IPS-18a (cell line): ENCODE data around the gene APLP2.
A peak's percentile ranks its signal among the peaks of the same experiment; 100 is the strongest.
"Not testable (repeated sequence)": the region's sequence is repeated elsewhere in the genome, so short reads cannot be mapped to it uniquely, and the experiment has no call there.

ENCODE experiments used
- H3K27ac ChIP-seq: one replicate; pipeline ENCODE4 v1.5.1; 2013; ENCODE audit warnings: low read length
- H3K27me3 ChIP-seq: one replicate; pipeline ENCODE4 v1.6.1; 2013; ENCODE audit warnings: mild to moderate bottlenecking, low read length; ENCODE audit not compliant: control insufficient read depth, insufficient read depth
- H3K36me3 ChIP-seq: one replicate; pipeline ENCODE4 v1.6.1; 2013; ENCODE audit warnings: low read depth, low read length; ENCODE audit not compliant: control insufficient read depth
- H3K4me1 ChIP-seq: one replicate; pipeline ENCODE4 v1.6.1; 2013; ENCODE audit warnings: low read depth, low read length; ENCODE audit not compliant: control insufficient read depth
- H3K4me3 ChIP-seq: one replicate; pipeline ENCODE4 v1.5.1; 2013; ENCODE audit warnings: low read length
- H3K9ac ChIP-seq: one replicate; pipeline ENCODE4 v1.6.1; 2013; ENCODE audit warnings: mild to moderate bottlenecking, low read length, moderate library complexity
- H3K9me3 ChIP-seq: one replicate; pipeline ENCODE4 v1.6.1; 2013; ENCODE audit warnings: low read depth, low read length; ENCODE audit not compliant: control insufficient read depth

Gene APLP2

GRCh38 chr11:130069659-130070108, at the start of gene APLP2:
TSS of gene APLP2 (plus strand) at chr11:130069894. CDS start at chr11:130069978, 84 bp downstream.
- peak within 1 kb of the TSS; percentile 63 for H3K9ac ChIP-seq
- H3K4me1 ChIP-seq = peaks cover 13% of the 10 kb centered on the region
- H3K27me3 ChIP-seq = peaks cover 35% of the 10 kb centered on the region
- H3K36me3 ChIP-seq = no peaks in the 10 kb centered on the region
- no peak within 1 kb of the TSS for H3K27ac ChIP-seq
- peak within 1 kb of the TSS; percentile 85 for H3K4me3 ChIP-seq
- no peaks in the 10 kb centered on the region for H3K9me3 ChIP-seq

- Histone ChIP-seq H3K36me3 (no peaks in the 10 kb centered on the region), H3K27ac (no peak overlapping the region), H3K27me3 (no peaks in the 10 kb centered on the region), H3K9ac (no peak overlapping the region), H3K4me1 (peaks cover 4% of the 10 kb centered on the region), H3K9me3 (no peaks in the 10 kb centered on the region), H3K4me3 (no peak overlapping the region)
These were observed 49.4 kb upstream of the APLP2 start for GRCh38 chr11:130020323-130020722.

GRCh38 chr11:130021606-130022005, 48.1 kb upstream of the APLP2 start:
- H3K36me3 ChIP-seq, H3K27me3 ChIP-seq, H3K4me1 ChIP-seq, H3K9ac ChIP-seq, H3K27ac ChIP-seq, H3K9me3 ChIP-seq, H3K4me3 ChIP-seq: not testable (repeated sequence)

GRCh38 chr11:130022799-130023198, 46.9 kb upstream of the APLP2 start:
- no peak overlapping the region for H3K4me3 ChIP-seq
- H3K4me1 ChIP-seq = peaks cover 4% of the 10 kb centered on the region
- H3K36me3 ChIP-seq = no peaks in the 10 kb centered on the region
- no peak overlapping the region for H3K9ac ChIP-seq
- no peaks in the 10 kb centered on the region for H3K9me3 ChIP-seq
- H3K27me3 ChIP-seq = no peaks in the 10 kb centered on the region
- no peak overlapping the region for H3K27ac ChIP-seq

- Histone ChIP-seq H3K9ac (no peak overlapping the region), H3K36me3 (no peaks in the 10 kb centered on the region), H3K4me3 (no peak overlapping the region), H3K27me3 (no peaks in the 10 kb centered on the region), H3K27ac (no peak overlapping the region), H3K4me1 (peaks cover 4% of the 10 kb centered on the region), H3K9me3 (no peaks in the 10 kb centered on the region)
These were observed 46.5 kb upstream of the APLP2 start for GRCh38 chr11:130023204-130023603.

GRCh38 chr11:130024361-130024760, 45.3 kb upstream of the APLP2 start:
- H3K27me3 ChIP-seq = no peaks in the 10 kb centered on the region
- H3K9me3 ChIP-seq = no peaks in the 10 kb centered on the region
- no peak overlapping the region for H3K4me3 ChIP-seq
- no peaks in the 10 kb centered on the region for H3K36me3 ChIP-seq
- H3K27ac ChIP-seq = no peak overlapping the region
- H3K4me1 ChIP-seq = peaks cover 9% of the 10 kb centered on the region
- H3K9ac ChIP-seq = no peak overlapping the region

- H3K27me3 ChIP-seq = no peaks in the 10 kb centered on the region
- H3K4me3 ChIP-seq = no peak overlapping the region
- peaks cover 7% of the 10 kb centered on the region for H3K4me1 ChIP-seq
- no peak overlapping the region for H3K9ac ChIP-seq
- no peaks in the 10 kb centered on the region for H3K36me3 ChIP-seq
- no peak overlapping the region for H3K27ac ChIP-seq
- no peaks in the 10 kb centered on the region for H3K9me3 ChIP-seq
These were observed 44.3 kb upstream of the APLP2 start for GRCh38 chr11:130025371-130025770.

GRCh38 chr11:130029137-130029536, 40.6 kb upstream of the APLP2 start:
- H3K4me3 ChIP-seq = no peak overlapping the region
- H3K27ac ChIP-seq = no peak overlapping the region
- H3K9ac ChIP-seq = no peak overlapping the region
- no peaks in the 10 kb centered on the region for H3K36me3 ChIP-seq
- no peaks in the 10 kb centered on the region for H3K27me3 ChIP-seq
- no peaks in the 10 kb centered on the region for H3K9me3 ChIP-seq
- peaks cover 6% of the 10 kb centered on the region for H3K4me1 ChIP-seq

GRCh38 chr11:130031056-130031455, 38.6 kb upstream of the APLP2 start:
- Histone ChIP-seq H3K4me3 (no peak overlapping the region), H3K9me3 (no peaks in the 10 kb centered on the region), H3K9ac (no peak overlapping the region), H3K36me3 (no peaks in the 10 kb centered on the region), H3K27me3 (no peaks in the 10 kb centered on the region), H3K4me1 (peaks cover 6% of the 10 kb centered on the region), H3K27ac (no peak overlapping the region)

GRCh38 chr11:130031945-130032344, 37.7 kb upstream of the APLP2 start:
- H3K27me3 ChIP-seq = no peaks in the 10 kb centered on the region
- no peak overlapping the region for H3K27ac ChIP-seq

GRCh38 chr11:130032931-130033330, 36.8 kb upstream of the APLP2 start:
- Histone ChIP-seq H3K36me3 (no peaks in the 10 kb centered on the region), H3K9me3 (no peaks in the 10 kb centered on the region), H3K4me3 (no peak overlapping the region), H3K27ac (no peak overlapping the region), H3K9ac (no peak overlapping the region), H3K27me3 (no peaks in the 10 kb centered on the region), H3K4me1 (peaks cover 6% of the 10 kb centered on the region)

More at GRCh38 chr11:130031945-130032344, 37.7 kb upstream of the APLP2 start:
- Histone ChIP-seq H3K9ac (no peak overlapping the region), H3K36me3 (no peaks in the 10 kb centered on the region), H3K9me3 (no peaks in the 10 kb centered on the region), H3K4me3 (no peak overlapping the region), H3K4me1 (peaks cover 6% of the 10 kb centered on the region)

GRCh38 chr11:130034236-130034635, 35.5 kb upstream of the APLP2 start:
- no peak overlapping the region for H3K4me3 ChIP-seq
- H3K9ac ChIP-seq = no peak overlapping the region
- H3K27ac ChIP-seq = no peak overlapping the region
- H3K27me3 ChIP-seq = no peaks in the 10 kb centered on the region
- no peaks in the 10 kb centered on the region for H3K36me3 ChIP-seq
- no peaks in the 10 kb centered on the region for H3K9me3 ChIP-seq
- H3K4me1 ChIP-seq = peaks cover 2% of the 10 kb centered on the region
